ENCODE measurements around the gene TPSB2. TPM values are rescaled to one million over a fixed set of nuclear protein-coding genes. Genes with fewer than 3 reads are reported as not detected.

The TPSB2 gene
- total RNA-seq, 1 experiment from 2014 or later, result not detected

GRCh38 chr16:1277617-1278282 is 47.8 kb upstream of the TPSB2 start:
- no peak for DNase-seq
- H4K20me1 ChIP-seq (ENCODE audit: insufficient read depth), result no peaks in the 10 kb centered on the region
- no peaks in the 10 kb centered on the region for H3K36me3 ChIP-seq (ENCODE audit: low read depth)
- no peaks in the 10 kb centered on the region for H3K79me2 ChIP-seq (ENCODE audit: low read depth)
- TF ChIP-seq CTCF (conservative IDR thresholded peaks at IDR 0.05) (no peak), EZH2 (IDR thresholded peaks at IDR 0.05; ENCODE audit: low read depth) (no peak)
- H3K9me2 ChIP-seq (ENCODE audit: insufficient read depth), result no peaks in the 10 kb centered on the region
- ChIA-PET CTCF (no interaction called here), POLR2A (ENCODE audit: unreplicated experiment) (no interaction called here)
- H3K4me3 ChIP-seq, result no peak overlapping the region
- intact Hi-C loops (cut with micrococcal nuclease; ENCODE audit: unreplicated experiment), result no loop called here
- BruUV-seq (replicated peaks), result no TSS peak
- H3K27ac ChIP-seq, result no peak overlapping the region
- no peak overlapping the region for H2AFZ ChIP-seq
- H3K4me1 ChIP-seq (replicated peaks; ENCODE audit: insufficient read depth), result no peaks in the 10 kb centered on the region
- H3K27me3 ChIP-seq (ENCODE audit: insufficient read depth, low read depth), result peaks cover 53% of the 10 kb centered on the region
- H3F3A ChIP-seq (ENCODE audit: insufficient read depth, low read depth), result no peaks in the 10 kb centered on the region; the same call in 1 of the 2 replicates
- no peaks in the 10 kb centered on the region for H3K9me3 ChIP-seq (ENCODE audit: insufficient read depth, low read depth)
- no peak overlapping the region for H3K4me2 ChIP-seq

- H3F3A ChIP-seq (ENCODE audit: insufficient read depth, low read depth), result no peaks in the 10 kb centered on the region; the same call in 1 of the 2 replicates
- TF ChIP-seq EZH2 (IDR thresholded peaks at IDR 0.05; ENCODE audit: low read depth), result no peak
- TF ChIP-seq CTCF (conservative IDR thresholded peaks at IDR 0.05), result no peak
- H3K9me2 ChIP-seq (ENCODE audit: insufficient read depth), result no peaks in the 10 kb centered on the region
- no peaks in the 10 kb centered on the region for H3K4me1 ChIP-seq (replicated peaks; ENCODE audit: insufficient read depth)
- no peaks in the 10 kb centered on the region for H3K36me3 ChIP-seq (ENCODE audit: low read depth)
- intact Hi-C loops (cut with micrococcal nuclease; ENCODE audit: unreplicated experiment), result no loop called here
- H2AFZ ChIP-seq, result no peak overlapping the region
- H3K9me3 ChIP-seq (ENCODE audit: insufficient read depth, low read depth), result no peaks in the 10 kb centered on the region
- H4K20me1 ChIP-seq (ENCODE audit: insufficient read depth), result no peaks in the 10 kb centered on the region
- no peak overlapping the region for H3K4me2 ChIP-seq
- H3K27ac ChIP-seq, result no peak overlapping the region
- no peak overlapping the region for H3K4me3 ChIP-seq
- H3K27me3 ChIP-seq (ENCODE audit: insufficient read depth, low read depth), result peaks cover 56% of the 10 kb centered on the region
- no peaks in the 10 kb centered on the region for H3K79me2 ChIP-seq (ENCODE audit: low read depth)
- ChIA-PET CTCF (no interaction called here), POLR2A (ENCODE audit: unreplicated experiment) (no interaction called here)
- no TSS peak for BruUV-seq (replicated peaks)
- no peak for DNase-seq
These were observed 47.2 kb upstream of the TPSB2 start for GRCh38 chr16:1277151-1277598.

GRCh38 chr16:1276580-1276878 is 46.5 kb upstream of the TPSB2 start:
- POLR2A ChIA-PET (ENCODE audit: unreplicated experiment), result no interaction called here

More at GRCh38 chr16:1276580-1276878, 46.5 kb upstream of the TPSB2 start:
- H3K4me1 ChIP-seq (replicated peaks; ENCODE audit: insufficient read depth), result no peaks in the 10 kb centered on the region; the same call in 1 of the 2 replicates
- DNase-seq, result no peak
- no peak overlapping the region for H3K4me3 ChIP-seq
- H3K27ac ChIP-seq, result no peak overlapping the region
- H3K27me3 ChIP-seq (ENCODE audit: insufficient read depth, low read depth), result peaks cover 57% of the 10 kb centered on the region
- H3K4me2 ChIP-seq, result no peak overlapping the region
- H3K9me3 ChIP-seq (ENCODE audit: insufficient read depth, low read depth), result no peaks in the 10 kb centered on the region
- no TSS peak for BruUV-seq (replicated peaks)
- H4K20me1 ChIP-seq (ENCODE audit: insufficient read depth), result no peaks in the 10 kb centered on the region
- H3K9me2 ChIP-seq (ENCODE audit: insufficient read depth), result no peaks in the 10 kb centered on the region
- CTCF ChIA-PET, result no interaction called here
- H3F3A ChIP-seq (ENCODE audit: insufficient read depth, low read depth), result no peaks in the 10 kb centered on the region; the same call in 1 of the 2 replicates
- no peak for TF ChIP-seq EZH2 (IDR thresholded peaks at IDR 0.05; ENCODE audit: low read depth)
- TF ChIP-seq CTCF (conservative IDR thresholded peaks at IDR 0.05), result no peak
- intact Hi-C loops (cut with micrococcal nuclease; ENCODE audit: unreplicated experiment), result no loop called here
- no peaks in the 10 kb centered on the region for H3K79me2 ChIP-seq (ENCODE audit: low read depth)
- H3K36me3 ChIP-seq (ENCODE audit: low read depth), result no peaks in the 10 kb centered on the region
- H2AFZ ChIP-seq, result no peak overlapping the region
